GM19452 (cell line): Measurements from ENCODE around the gene COL6A1.
"Not testable (repeated sequence)": the region's sequence is repeated elsewhere in the genome, so short reads cannot be mapped to it uniquely, and the experiment has no call there.

ENCODE experiments used
- ATAC-seq: cut with Tn5 transposase; IDR thresholded peaks from one replicate; pipeline ENCODE4 v1.9.1; 2021; ENCODE audit not compliant: unreplicated experiment

The COL6A1 gene

DNA sequence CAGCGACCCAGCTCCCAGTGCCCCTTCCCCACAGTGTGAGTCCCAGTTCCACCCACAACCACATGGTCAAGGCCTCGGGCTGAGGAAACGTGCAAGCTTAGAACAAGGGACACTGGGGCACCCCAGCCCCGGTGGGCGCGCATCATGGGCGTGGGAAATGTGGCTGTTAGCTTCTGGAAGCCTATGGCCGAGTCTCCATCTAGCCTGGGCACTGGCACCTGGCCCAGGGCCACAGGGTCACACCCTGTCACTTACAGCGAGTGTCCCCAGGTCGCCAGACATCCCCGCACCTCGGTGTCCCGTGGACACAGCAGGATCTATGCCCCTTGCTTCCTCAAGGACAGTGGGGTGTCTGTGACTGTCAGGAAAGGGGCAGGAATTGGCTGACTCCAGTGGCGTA is 37.0 kb upstream of the COL6A1 start:
- ATAC-seq: no peak

DNA sequence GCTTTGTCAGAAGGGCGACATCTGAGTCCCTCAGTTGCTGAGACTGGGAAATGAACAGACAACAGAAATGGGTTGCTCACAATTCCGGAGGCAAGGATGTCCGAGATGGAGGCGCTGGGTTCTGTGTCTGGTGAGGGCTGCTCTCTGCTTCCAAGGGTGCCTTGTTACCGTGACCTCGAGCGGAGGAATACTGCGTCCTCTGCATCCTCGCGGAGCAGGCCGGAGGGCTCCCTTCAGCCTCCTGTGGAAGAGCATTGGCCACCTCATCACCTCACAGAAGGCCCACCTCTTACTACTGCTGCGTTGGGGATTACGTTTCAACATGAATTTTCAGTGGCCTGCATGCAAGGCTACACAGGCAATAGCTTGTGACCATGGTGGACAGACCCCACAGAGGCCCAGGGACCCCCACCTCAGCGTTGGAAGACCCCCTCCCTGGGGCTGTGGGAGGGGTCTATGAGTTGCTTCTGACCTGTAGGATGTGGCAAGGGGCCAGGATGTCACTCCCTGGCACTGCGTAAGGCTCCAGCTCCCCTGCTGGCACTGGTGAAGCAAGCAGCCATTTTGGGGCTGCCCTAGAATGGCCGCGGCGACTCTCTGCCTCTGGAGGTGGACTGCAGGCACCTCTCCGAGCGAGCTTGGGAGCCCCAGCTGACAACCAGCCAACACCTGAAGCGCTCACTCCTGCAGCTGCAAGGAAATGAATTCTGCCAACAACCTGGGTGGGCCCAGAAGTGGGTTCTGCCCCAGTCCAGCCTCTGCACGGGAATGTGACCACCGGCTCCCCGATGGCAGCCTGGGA is 36.3 kb upstream of the COL6A1 start:
- no peak for ATAC-seq

DNA sequence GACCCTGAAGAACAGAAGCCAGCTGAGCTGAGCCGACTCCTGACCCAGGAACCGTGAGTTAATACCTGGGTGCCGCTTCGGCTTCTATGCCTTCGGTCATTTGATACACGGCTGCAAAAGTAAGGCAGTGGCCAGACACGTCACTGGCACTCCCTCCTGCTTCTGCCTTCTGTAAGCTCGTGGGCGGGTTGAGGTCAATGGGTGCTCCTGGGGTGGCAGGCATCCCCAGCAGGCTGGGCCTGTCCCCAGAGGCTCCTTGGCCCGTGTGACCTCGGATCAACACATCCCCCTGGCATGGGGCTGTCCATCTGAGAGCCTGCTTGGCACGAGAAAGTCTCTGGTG is 35.7 kb upstream of the COL6A1 start:
- no peak for ATAC-seq

DNA sequence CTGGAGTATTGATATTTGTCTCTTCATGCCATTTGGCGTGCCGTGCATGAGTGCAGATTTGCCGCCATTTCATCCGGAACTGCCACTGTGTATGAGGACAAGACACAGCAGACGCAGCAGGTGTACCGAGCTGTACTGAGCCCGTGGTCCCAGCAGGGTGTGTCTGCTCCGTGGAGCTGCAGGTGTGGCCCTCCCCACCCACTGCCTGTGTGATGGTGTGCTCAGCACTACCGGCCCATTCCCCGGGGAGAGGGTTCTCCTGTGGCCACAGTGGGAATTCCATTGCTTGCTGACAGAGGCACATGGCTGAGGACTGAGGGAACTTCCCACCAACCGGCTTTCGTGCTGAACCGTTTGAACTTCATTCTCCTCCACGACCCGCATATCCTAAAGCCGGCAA is 34.3 kb upstream of the COL6A1 start:
- no peak for ATAC-seq

DNA sequence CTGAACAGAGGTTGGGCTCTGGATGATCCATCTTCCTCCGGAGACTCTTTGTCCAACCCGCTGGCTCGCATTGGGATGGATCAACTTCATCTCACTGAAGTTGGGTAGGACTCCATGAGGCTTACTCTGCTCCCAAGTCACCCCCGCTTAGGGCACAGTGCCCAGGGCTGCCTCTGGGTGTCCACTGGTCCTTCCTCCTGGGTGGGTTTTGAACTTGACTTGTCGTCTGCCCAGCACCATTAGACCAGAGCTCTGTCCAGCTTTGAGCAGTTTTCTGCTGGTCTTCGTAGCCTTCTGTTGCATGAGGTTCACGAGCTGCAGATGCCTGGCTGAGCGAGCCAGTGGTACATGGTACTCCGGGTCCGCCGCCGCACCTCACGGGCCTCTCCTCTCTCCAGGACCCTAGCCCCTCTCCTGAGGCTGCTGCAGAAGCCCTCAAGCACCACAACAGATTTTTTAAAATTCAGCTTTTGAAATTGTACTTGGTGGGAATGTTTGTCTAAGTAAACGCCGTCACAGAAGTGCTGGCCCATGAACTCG is 33.8 kb upstream of the COL6A1 start:
- no peak for ATAC-seq

DNA sequence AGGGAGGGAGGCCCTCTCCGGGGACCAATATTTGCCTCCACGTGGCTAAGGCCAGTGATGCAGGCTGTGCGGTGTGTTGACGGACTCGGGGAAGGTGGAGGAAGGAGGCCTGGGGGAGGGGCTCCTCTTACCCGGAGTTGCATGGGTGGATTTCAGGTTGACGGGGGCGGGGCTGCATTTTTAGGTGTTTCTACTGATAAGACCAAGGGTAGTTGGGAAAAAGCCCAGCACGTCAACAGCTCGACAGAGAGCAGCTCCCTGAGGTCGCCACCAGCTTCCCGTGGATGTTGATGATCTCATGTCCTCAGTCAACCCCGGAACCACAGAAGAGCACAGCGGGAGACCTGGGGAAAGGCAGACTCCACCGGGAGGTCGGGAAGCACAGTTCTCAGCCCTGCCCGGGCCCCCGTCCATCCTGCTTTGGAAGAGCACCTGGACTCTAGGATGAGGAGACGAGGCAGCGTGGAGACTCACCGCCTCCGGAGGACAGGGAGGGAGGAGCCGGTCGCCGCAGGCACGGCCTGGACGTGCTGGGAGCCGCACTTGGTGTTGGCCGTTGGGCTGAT is 32.9 kb upstream of the COL6A1 start:
- ATAC-seq: no peak

DNA sequence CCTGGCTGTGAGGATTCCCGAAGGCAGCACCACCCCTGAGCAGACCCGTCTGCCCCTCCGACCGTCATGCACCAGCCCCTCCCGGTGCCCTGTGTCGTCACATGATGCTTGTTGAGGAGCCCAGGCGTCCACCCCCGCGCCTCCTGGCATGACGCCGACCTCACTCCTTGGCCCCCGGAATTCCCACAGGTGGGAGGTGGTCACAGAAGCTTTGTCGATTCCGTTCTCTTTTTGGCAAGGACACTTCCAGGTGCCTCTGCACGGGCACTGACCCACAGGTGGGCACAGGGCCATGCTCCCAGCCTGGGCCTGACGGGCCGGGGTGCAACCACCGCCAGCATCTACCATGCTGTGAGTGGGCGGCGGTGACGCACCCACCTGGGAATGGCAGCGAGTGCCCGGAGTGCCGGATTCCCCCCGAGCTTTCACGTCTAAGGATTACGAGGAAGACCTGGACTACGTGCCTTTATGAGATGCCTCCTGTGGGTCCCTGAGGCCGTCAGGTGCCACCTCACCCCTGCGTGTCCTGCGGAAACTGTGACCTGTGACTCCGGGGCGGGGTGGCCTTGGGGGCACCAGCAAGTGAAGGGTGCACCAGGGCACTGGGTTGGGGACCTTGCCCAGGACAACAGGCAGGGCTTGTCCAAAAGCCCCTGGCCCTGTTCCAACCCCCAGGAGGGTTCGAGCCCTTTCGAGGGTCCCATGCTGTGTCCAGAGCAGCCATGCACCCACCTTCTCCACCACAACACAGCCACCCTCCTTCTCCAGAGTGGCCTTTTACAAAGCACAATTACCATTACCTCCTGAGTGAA is 31.4 kb upstream of the COL6A1 start:
- no peak for ATAC-seq

DNA sequence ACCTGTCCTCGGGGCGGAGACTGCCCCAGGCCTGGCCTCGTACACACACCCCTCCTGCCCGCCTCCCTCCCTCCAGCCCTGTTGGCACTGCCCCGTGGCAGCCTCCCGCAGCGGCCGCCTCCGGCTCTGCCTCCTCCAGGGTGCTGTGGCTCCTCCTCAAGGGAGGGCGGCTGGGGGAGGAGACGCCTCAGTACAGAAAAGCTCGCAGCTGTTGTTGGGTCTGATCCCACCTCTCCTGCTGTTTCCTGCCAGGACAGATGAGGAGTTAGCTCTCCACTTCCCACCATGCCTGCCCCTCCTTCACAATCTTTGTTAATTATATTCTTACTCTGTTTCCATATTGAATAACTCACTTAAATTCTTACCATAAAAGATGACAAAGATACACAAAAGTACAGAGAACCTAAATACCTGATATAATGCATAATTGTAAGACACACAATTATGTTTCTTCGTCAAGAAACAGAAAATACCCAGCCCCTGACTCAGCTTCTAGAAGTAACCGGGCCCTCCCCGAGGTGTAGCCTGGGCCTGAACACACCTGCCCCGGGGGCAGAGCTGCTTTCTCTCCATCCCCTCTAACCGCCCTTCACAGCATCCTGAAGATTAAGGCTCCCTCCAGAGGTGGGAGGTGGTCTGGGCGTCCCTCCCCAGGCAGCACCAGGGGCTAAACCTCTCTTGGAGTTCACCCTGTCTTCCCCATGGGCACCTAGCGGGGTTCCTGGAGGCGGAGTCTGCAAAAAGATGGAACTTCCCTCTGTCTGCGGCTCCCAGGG is 30.6 kb upstream of the COL6A1 start:
- no peak for ATAC-seq

DNA sequence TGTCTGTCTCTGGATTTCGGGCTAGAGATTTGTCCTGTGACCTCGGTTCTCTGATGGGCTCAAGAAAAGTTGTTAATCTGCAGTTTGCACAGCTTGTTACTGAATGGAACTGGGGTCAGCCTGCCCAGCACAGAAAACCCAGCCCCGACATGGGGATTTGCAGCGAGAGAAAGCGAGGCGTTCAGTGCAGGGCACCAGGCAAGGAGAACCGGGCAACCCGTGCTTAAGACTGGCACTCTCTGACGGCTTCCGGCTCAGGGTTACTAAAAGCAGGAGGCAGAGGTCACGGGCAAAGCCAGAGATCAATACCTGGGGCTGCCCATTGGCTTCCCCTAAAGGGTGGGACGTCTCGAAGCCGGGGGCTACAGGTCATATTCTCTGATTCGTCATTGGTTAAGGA is 29.9 kb upstream of the COL6A1 start:
- no peak for ATAC-seq

DNA sequence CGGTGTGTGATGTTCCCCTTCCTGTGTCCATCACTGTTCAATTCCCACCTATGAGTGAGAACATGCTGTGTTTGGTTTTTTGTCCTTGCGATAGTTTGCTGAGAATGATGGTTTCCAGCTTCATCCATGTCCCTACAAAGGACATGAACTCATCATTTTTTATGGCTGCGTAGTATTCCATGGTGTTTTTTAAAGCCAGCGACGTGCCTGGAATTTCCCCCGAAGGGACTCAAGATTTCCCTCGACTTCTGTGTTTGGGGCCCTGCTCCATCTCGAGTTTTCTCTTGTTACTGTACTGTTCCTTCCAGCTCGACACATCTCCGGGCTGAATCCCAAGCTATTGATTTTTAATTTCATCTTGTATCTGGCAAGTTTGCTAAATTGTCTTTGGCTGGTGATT is 29.0 kb upstream of the COL6A1 start:
- not testable (repeated sequence) for ATAC-seq

DNA sequence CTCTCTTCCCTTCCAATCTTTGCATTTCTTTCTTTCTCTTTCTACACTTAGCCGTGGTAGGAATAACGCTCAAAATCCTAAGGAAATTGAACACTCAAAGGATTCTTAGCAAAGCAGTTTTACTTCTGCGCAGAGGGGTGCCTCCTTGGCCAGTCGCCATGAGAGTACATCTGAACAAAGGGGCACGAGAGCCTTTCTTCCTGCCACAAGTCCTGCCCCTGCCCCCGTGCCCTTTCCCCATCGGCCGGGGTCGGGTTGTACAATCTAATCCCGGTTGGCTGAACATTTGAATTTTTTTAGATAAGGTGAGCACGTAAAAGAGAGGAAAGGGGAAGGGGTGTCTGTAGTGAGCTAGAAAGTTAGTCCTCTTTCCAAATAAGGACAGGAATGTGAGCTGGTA is 28.6 kb upstream of the COL6A1 start:
- no peak for ATAC-seq

DNA sequence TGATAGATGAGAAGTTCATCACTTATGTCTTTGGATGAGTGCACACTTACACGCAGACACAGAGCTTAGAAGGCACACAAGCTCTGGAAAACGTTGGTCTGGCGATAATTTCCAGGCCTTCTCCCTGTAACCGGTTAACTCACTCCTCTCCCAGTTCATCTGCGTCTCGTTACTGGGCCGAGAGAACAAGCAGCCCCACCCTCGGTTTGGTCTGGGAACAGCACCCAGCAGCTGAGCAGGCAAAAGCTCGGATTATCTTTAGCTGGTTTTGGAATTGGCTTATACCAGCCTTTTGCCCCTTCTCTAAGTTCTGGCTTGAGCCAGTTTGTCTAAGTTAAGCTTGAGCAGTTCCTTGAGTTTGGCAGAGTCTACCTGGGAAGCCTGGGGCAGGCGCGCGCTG is 27.3 kb upstream of the COL6A1 start:
- ATAC-seq: no peak

DNA sequence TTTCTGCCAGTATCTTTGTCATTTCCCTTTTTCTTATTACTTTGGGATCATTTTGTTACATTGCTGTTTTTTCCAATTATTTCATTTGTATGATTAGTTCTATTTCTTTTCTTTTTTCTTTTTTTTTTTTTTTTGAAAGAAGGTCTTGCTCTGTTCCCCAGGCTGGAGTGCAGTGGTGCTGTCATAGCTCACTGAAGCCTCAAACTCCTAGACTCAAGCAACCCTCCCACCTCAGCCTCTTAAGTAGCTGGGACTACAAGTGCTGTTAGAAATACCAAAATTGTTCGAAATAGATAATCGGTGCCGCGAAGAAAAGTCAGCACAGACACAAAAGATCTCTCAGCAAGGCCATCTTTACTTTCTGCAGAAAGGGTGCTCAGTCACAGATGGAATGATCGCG is 26.6 kb upstream of the COL6A1 start:
- ATAC-seq: no peak

DNA sequence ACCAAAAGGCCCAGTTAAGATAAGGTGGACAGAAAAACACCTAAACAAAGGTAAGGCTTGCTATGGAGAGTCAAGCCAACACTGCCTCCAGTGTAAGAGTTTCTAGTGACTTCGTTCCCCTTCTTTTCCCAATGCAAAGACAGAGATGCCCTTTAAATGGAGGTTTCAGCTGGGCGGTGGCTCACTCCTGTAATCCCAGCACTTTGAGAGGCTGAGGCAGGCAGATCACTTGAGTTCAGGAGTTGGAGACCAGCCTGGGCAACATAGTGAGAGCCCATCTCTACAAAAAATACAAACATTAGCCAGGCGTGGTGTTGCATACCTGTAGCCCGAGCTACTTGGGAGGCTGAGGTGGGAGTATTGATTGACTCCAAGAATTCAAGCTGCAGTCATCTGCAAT is 24.0 kb upstream of the COL6A1 start:
- ATAC-seq: no peak

DNA sequence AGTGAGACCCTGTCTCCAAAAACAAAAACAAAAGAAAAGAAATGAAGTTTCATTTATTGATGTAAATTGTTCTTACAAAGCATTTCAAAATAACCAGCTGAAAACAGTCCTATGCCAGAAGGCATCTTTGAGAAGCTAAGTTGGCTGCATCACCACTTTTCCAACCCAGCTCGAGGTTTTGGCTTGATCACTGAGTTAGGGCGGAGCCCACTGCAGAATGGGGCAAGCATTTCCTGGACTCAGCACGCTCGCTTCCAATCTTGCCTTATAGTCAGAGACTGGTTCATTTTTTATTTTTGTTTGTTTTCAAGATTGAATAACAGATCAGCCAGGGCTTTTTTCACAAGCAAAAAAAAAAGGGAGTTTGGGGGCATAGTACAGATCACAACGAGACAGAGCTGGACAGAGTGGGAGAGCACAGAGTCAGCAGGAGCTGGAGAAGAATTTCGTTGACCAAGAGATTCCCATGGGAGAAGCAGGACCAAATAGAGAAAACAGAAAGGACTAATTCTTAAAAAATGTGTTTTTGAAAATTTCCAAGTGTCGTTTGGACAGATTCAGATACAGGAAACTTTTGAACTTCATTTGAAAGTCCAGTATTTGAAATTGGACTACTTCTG is 23.5 kb upstream of the COL6A1 start:
- ATAC-seq: no peak

DNA sequence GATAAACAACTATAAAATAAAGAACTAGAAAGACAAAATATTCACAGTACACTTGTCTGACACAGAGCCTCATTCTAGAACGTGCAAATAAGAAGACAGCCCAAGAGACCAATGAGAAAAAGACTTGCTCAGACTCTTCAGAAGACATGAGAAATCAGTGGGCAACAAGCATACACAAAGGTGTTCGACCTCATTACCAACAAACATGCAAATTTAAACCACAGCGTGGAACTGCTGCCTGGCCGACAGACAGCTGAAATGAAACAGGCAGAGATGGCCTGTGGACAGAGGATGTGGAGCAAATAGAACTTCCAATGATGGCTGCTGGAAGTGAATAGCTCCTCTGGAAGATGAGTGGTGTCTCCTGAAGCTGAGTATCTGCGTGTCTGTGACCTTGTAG is 22.4 kb upstream of the COL6A1 start:
- no peak for ATAC-seq

DNA sequence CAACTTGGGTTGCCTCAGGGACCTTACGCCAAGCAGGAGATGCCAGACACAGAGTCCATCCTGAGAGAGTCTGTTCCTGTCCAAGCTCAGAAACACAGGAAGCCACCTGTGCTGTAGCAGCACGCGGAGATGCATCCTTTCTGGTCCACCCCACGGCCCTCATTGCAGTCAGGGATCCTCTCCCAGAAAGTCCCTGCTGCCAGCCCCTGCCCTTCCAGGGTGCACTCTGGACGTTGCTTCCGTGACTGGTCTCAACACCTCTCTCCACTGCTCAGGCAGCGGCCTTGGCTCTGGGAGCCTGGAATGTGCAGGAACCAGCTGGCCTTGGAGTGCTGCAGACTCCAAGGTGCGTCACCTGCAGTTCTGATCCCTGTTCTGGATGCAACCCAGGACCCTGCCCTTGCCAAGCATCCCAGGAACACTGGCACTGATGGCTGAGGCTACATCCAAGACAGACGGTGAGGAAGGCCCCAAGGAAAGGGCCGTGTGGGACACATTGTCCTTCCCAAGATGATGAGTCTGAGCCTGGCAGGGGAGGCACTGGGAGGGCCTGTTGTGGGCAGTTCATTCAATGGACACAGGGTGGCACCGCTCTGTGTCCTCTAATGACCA is 21.7 kb upstream of the COL6A1 start:
- no peak for ATAC-seq

DNA sequence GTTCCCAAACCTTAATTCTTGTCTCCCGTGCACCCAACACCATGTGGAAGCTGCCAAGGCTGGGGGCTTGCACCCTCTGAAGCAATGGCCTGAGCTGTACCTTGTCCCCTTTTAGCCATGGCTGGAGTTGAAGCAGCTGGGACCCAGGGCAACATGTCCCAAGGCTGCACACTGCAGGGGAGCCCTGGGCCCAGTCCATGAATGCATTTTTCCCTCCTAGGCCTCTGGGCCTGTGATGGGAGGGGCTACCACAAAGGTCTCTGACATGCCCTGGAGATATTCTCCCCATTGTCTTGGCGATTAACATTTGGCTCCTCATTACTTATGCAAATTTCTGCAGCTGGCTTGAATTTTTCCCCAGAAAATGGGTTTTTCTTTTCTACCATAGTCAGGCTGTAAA is 20.2 kb upstream of the COL6A1 start:
- not testable (repeated sequence) for ATAC-seq

DNA sequence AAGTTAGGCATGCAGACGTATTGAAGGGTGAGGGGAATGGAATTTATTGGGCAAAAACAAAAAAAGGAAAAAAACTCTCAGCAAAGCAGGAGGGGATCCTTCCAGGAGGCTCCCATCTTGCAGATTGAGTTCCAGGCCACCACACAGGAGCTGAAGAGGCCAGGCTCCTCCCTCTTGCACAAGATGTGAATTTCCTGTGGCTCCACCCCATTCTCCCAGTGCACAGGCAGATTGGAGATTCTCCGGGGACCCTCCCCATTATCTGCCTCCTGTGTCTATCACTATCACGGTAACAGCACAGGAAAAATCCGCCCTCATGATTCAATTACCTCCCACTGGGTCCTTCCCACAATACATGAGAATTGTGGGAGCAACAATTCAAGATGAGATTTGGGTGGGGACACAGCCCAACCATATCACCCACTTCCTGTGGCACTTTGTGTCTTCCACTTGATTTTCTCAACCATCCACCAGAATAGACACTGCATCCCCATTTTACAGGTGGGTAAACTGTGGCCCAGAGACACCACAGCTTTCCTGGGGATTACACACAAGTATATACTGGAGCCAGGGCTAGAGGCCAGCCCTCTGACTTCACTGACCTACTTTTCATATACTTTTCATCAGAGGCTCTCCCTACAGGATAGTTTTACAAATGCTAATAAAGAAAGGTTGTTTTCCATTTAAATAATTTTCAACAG is 18.9 kb upstream of the COL6A1 start:
- ATAC-seq: no peak

DNA sequence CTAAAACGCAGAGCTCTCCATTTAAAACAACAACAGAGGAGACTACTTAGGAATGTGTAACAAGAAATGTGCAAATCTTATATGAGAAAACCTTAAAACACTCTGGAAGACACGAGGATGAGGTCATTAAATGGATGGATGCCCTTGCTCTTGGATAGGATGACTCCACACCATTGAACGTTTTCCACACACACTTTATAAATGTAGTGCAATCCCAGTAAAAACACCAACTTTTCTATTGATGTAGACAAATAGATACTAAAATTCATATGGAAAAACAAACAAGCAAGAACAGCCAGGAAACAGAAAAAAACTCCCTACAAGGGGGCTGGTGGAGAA is 18.4 kb upstream of the COL6A1 start:
- ATAC-seq: no peak
